Measurements from ENCODE around the gene ARHGEF16.

ARHGEF16 gene

DNA sequence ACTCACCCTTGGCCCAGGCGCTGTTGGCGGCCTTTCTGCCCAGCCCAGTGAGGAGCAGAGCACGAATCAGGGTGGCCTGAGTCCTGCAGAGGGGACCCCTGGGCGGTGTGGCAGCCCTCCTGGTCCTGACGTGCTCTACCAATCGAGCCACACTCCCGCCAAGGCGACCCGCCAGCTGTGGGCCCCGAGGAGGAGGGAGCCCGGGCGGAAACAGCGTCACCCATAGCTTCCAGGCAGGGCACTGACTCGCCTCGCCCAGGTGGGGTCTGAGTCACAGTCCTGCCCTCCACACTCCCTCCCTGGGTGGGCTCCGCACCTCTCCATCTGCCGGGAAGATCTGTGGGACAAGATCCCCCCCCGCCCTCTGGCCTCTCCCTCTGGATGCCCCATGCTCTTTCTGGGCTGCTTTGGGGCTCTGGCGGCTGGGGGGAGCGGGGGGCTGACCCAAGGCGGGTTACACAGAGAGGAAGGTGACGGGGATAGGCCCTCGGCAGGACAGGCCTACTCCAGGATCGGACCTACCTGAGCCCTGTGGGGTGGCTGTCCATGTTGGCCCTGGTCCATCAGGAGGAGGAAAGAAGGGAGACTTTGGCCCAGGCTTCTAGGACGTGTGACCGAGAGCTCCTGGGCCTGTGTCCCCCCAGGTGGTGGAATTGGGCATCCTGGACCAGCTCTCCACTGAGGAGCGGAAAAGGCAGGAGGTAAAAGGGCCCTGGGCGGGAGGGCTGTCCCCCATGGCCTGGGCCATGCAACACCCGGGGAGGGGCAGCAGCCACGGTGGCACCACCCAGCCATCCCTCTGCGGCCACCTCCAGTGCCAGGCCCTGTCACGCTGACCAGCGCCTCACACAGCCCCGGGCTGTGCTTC, 14.0 kb downstream of the ARHGEF16 start:
- DNase-seq = no peak
- ATAC-seq = no peak

DNA sequence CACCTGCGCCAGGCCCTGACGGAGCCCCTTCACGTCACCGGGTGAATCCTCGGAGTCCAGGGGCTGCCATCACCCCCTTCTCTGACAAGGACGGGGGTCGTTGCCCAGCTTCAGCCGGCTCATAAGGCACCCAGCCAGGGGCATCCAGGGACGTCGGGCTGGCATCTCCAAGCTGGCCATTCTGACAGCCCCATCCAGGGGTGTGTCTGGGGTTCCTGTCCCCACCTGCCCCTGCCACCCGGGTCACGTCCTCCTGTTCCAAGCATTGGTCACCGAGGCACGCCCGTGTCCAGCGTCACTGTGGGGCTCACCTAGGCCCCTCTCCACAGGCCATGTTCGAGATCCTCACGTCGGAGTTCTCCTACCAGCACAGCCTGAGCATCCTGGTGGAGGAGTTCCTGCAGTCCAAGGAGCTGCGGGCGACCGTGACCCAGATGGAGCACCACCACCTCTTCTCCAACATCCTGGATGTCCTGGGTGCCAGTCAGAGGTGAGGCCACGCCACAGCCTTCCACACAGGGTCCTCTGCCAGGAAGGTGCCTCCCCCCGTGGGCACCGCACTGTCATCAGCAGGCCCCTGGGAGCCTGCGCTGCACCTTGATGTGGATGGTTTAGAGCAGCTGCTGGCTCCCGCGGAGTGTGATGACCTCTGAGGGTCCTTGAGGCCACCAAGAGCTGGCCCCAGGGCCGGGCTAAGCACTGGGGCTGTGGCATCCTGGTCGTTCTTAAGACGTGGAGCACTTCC, 14.8 kb downstream of the ARHGEF16 start:
- ATAC-seq (no peak), DNase-seq (no peak)

DNA sequence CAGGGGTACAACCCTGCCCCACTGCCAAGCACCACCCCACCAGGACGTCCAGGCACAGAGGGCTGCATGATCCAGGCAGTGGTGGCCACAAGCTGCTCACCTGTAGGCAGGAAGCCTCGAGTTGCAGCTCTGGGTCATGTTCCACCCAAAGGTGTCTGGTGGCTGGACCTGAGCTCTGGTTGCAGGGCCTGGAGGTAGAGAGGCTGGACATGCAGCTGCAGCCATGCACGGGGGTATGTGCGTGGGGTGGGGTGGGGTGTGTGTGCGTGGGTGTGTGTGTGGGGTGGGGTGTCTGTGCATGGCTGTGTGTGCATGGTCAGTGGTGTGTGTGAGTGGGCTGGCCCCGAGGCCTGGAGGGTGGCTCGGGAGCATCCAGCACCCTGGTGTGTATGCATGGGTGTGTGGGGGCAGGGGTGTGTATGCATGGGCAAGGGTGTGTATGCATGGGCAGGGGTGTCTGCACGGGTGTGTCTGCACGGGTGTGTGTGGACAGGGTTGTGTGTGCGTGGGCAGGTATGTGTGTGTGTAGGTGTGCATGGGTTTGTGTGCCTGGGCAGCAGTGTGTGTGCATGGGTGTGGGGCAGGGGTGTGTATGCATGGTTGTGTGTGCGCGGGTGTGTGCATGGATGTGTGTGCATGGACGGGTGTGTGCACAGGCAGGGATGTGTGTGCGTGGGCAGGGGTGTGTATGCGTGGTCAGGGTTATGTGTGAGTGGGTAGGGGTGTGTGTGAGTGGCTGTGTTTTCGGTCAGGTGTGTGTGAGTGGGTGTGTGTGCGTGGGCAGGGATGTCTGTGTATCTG, 15.6 kb downstream of the ARHGEF16 start:
- no peak for ATAC-seq

DNA sequence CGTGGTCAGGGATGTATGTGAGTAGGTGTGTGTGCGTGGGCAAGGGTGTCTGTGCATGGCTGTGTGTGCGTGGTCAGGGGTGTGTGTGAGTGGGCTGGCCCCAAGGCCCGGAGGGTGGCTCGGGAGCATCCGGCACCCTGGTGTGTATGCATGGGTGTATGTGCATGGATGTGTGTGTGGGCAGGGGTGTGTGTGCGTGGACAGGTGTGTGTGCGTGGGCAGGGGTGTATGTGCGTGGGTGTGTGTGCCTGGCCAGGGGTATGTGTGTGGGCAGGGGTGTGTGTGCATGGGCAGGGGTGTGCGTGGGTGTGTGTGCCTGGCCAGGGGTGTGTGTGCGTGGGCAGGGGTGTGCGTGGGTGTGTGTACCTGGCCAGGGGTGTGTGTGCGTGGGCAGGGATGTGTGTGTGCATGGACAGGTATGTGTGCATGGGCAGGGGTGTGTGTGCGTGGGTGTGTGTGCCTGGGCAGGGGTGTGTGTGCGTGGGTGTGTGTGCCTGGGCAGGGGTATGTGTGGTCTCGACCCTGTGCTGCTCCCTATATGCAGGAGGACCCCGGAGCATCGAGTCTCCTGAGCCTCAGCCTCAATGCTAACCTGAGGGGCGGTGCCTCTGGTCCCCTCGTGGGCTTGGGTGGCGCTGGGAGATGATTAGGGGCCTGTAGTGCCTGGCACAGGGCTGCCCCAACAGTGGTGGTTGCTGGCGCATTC, 16.3 kb downstream of the ARHGEF16 start:
- DNase-seq (no peak), ATAC-seq (no peak)

More for the DNA sequence above, 15.6 kb downstream of the ARHGEF16 start:
- DNase-seq = no peak

DNA sequence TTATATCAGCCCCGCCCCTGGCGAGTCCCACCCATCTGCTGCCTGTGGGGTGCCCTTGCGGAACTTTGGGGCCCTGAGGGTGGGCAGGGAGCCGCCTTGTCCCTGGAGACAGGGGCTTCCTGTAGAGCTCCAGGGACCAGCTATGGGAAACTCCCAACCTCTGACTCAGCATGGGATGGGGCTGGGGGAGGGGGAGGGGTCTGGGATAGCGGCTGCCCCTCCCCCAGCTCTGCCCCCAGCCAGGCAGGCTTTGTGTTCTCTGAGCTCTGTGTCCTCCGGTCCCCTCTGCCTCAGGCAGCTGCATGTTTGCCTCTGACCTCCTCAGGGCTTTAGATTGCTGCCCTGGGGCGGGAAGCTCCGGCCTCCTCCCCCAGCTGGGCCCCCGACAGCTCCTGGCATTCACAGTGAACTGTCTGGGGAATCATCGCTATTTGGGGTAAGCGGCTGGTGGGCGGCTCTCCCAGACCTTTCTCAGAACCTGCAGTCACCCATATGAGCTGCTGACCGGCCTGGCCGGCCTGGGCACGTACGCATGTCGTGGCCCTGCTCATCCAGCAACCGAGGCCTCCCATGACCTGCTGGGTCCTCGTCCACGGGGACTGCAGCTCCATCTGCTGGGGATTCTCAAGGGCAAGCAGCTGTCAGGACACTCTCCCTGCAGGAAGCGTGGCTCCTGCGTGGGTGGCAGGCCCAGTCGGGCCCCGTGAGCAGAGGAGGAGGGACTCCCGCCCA, 17.1 kb downstream of the ARHGEF16 start:
- ATAC-seq (no peak), DNase-seq (no peak)

DNA sequence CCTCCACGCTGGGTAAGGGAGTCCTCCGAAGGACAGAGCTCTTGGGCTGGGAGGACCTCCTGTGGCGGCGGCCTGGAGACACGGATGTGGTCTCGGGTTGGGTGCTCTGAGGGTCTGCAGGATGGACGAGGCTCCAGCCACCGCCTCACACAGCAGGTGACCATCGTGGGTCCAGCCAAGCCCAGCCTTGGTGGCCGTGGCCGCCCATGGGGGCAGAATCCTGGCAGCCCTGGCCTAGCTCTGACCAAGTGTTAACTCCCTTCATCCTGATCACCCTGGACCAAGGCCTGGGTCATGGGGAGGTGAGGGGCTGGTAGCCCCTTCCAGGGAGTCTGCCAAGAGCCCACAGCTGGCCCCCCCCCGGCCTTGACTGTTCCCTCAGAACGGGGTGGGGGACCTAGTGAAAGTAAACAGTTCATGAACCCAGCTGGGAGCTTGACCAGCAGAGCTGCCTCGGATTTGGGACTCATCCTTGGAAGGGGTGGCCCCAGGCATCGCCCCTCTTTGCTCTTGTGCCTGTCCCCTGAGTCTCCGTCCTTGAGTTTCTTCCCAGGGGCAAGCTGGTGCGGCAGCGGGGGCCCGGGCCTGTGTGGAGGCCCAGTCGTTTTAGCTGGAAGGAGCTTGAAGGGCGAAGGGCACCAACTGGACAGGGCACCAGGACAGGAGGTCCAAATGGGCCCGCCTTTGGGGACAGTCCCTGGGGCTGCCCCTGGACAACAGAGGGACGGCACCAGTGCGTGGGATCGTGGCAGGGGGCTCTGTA, 17.8 kb downstream of the ARHGEF16 start:
- DNase-seq = no peak
- no peak for ATAC-seq

DNA sequence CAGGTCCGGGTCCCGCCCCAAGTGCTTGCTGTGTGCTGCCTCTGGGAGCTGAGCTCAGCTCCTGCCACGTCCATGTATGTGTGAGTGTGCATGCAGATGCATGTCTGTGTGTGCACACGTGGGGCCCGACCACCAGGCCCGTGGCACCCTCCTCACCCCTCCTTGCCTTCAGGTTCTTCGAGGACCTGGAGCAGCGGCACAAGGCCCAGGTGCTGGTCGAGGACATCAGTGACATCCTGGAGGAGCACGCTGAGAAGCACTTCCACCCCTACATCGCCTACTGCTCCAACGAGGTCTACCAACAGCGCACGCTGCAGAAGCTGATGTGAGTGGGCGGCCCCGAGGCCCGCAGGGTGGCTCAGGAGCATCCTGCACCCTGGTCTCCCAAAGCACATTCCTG, 18.4 kb downstream of the ARHGEF16 start:
- ATAC-seq (no peak), DNase-seq (no peak)

DNA sequence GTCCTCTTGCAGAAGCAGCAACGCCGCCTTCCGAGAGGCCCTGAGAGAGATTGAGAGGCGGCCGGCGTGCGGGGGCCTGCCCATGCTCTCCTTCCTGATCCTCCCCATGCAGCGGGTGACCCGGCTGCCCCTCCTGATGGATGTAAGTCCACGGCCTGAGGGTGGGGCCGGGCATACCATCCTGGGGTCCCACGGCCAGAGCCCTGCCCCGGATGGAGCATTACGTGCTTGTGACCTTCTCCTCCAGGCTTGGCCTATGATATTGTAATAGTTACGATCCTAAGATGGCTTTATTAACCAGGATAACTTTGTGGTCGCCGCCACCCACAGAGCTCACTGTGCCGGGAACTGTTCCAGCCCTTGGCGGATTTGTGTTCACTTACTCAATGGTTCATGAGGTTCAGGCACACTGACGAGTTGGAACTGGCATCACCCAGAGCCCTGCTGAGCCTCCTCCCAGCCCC, 18.9 kb downstream of the ARHGEF16 start:
- ATAC-seq (no peak), DNase-seq (no peak)

DNA sequence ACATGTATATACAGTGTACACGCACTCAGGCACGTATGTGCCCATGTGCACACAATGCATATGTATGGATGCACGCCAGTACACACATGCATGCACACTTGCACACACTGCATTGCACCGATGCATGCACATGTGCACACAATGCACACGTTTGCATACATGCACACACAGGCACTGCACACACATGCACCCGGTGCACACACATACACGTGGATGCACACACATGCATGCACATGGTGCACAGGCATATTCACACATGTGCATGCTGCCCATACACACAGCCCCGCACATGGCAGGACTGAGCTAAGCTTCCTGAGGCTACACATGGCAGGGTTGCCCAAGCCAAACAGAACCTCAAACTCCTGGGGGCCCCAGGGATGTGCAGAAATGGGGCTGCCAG, 19.6 kb downstream of the ARHGEF16 start:
- no peak for ATAC-seq
- DNase-seq = no peak

DNA sequence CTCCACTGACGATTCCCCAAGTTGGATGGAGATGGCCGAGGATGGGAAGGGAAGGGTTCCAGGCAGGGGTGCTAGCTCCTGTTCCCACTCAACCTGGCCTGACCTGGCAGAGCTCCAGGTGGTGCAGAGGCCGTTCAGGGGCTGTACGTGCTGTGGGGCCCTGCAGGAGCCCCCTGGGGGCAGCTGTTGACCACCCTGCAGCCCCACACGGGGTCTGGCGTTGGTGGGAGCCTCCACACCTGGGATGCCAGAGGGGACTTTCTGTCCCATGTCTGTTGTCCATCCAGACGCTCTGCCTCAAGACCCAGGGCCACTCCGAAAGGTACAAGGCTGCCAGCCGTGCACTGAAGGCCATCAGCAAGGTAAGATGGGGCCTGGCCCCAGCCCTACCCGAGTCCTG, 20.0 kb downstream of the ARHGEF16 start:
- ATAC-seq = no peak
- DNase-seq = no peak

DNA sequence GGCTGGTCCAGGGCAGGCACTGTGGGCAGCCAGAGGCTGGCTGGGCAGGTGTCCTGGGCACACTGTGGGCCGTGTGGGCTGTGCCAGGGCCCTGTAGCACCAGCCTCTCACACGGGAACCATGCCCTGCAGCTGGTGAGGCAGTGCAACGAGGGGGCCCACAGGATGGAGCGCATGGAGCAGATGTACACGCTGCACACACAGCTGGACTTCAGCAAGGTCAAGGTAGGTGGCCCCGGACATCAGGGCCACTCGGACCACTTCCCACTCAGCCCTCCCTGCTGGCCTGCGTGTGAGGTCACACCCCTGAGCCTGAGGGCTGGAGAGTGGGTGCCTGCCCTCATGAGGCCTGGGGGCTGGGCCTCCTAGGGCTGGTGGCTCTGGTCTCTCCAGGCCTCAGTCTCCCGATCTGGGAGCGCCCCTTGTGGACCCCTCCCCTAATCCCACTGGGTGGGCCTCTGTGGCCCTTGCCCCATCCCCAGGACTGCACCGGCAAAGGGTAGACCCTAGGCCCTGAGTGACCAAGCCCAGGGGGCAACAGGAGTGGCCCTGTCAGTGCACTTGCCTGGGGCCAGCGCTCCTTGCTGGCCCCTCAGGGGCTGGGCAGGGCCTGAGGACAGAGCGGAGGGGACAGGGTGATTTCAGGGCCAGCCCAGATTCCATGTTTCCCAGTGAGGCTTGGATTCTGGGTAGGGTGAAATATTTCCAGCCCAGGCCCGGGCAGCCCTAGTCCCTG, 21.5 kb downstream of the ARHGEF16 start:
- no peak for ATAC-seq
- DNase-seq = no peak

DNA sequence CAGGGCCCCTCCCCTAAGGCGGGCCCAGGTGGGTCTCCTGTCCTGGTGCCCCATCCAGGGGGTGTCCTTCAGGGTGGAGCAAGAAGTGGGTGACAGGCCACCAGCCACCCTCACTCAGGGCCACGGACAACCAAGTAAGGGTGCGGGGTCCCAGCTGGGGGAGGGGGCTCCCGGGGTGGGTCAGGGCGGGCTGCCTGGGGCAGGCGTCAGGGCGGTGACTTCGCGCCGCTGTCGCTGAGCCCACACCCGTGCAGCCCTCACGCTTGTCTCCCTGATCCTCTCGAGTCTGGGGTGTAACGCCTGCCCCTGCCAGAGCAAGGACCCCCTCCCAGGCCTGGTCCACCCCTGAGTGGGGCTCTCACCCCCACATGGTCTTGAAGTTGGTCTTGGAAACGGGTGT, 22.2 kb downstream of the ARHGEF16 start:
- DNase-seq (no peak), ATAC-seq (no peak)

DNA sequence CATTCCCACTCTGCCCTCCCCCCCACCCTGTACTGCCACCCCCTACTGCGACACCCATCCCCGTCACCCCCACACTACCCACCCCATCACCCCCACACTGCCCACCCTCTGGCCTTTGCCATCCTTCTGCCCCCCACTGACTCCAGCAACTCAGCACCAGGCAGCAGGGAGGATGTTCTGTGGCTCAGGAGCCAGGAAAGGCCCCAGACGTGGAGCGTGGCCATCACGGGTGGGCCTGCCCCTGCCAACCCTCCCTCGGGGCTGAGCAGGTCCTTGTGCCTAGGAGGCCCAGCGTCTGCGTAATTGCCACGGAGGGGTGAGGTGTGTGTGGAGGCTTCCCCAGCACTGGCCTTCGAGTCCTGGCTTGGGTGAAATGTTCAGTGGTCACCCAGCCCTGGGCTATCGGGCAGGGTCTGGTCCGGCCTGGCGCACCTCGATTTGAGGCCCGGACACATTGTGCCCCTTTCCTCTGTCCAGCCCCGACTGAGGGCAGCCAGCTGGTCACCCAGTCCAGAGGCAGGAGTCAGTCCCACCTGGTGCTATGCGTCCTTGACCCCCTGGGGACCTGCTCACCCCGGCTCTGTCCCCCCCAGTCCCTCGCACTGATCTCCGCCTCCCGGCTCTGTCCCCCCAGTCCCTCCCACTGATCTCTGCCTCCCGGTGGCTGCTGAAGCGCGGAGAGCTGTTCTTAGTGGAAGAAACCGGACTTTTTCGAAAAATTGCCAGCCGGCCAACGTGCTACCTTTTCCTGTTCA, 23.0 kb downstream of the ARHGEF16 start:
- no peak for DNase-seq
- no peak for ATAC-seq

DNA sequence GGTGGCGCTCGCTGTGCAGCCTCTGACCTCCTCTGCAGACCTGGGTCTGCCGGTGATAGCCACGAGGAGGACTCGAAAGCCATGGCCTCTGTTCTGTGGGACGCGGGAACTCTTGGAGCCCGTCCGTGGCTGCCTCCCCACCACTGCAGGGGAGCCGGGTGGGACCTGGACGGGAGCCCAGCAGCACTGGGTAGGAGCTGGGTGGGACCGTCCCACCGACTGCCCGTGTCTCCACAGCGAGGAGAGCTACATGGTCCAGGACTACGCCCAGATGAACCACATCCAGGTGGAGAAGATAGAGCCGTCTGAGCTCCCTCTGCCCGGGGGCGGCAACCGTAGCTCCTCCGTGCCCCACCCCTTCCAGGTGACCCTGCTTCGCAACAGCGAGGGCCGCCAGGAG, 23.7 kb downstream of the ARHGEF16 start:
- ATAC-seq = no peak
- DNase-seq = no peak

DNA sequence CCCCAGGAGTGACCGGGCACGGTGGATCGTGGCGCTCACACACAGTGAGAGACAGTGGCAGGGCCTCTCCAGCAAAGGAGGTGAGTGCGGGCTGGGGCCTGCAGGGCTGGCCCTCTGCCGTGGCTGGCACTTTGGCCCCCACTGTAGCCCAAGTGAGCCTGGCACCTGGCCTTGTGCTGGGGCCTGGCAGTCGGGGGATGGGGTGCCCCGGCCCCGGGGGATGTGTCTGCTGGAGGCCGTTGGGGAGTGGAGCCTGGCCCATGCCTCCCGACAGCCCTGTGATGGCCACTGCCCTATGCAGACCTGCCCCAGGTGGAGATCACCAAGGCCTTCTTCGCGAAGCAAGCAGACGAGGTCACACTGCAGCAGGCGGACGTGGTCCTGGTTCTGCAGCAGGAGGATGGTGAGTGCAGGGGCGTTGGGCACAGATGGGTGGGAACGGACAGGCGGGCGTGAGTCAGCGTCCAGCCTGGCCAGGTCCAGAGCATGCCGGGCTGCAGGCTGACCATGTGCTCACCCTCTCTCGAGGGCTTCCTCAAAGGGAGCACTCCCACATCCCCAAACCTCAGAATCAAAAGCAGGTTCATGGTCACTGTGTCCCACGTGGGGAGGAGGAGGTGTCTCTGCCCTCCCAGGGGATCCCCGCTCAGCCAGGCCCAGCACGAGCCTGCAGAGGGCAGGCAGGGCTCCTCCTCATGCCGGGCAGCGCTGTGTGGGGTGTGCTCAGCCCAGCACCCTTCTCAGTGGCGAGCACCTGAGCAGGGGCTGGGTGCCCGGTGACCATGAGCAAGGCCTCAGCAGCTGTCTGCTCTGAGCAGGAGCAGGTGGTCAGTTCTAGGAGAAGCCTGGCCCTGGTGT, 25.3 kb downstream of the ARHGEF16 start:
- peak; percentile 20 for ATAC-seq
- no peak for DNase-seq

DNA sequence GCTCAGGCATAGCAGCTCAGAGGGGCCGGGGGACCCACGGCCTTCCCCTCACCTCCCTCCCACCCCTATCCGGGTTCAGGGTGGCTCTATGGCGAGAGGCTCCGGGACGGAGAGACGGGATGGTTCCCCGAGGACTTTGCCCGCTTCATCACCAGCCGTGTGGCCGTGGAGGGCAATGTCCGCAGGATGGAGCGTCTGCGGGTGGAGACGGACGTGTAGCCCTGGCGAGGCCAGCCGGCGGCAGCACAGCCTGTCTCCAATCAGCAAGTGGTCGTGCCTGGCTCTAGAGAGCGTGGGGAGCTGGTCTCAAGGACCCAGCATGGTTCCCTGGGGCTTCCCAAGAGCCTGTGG, 25.9 kb downstream of the ARHGEF16 start:
- no peak for DNase-seq
- no peak for ATAC-seq

DNA sequence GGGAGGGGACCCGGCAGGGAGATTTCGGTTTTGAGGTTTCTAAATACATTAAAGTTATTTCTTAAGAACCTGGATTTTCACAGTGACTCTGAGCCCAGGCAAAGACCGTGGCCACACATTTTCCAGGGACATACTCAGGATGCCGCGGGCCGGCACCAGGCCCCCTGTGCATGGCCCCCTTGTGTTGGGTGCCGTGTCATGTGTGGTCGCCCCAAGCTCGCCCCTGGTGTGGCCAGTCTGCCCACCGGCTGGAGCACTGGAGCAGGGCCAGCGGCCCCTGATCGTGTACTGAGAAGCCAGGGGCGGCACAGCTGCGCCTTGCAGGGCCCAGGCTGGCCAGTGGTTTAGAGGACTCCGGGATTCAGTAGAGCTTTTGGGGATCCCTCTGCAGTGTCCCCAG, 26.6 kb downstream of the ARHGEF16 start:
- DNase-seq = no peak
- ATAC-seq = no peak

DNA sequence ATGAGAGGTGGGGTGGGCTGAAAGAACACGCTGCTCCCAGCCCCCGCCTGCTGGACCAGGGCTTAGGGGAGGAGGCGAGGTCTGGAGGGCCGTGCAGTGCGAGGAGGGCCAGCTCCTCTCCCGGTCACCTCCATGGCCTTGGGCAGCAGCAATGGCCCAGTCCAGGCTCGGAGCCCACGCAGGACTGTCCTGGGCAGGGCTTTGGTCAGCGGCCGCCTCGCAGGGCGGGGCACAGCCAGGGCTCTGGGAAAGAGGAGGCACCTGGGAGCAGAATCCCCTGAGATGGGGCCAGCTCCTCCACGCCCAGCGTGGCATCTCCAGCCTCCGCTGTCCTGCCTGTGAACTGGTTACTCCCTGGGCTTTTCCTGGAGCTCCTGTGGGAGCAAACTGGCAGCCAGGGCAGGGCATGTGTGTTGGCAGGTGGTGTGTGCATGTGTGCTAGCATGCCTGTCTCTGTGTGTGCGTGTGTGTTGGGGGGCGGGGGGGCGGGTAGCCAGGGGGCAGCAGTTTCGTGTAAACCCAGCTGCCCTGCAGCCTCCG, 27.4 kb downstream of the ARHGEF16 start:
- DNase-seq (no peak), ATAC-seq (no peak)
